Measurements from ENCODE around the gene CCNB2.
"Not testable (repeated sequence)": the region's sequence is repeated elsewhere in the genome, so short reads cannot be mapped to it uniquely, and the experiment has no call there.

CCNB2 gene

DNA sequence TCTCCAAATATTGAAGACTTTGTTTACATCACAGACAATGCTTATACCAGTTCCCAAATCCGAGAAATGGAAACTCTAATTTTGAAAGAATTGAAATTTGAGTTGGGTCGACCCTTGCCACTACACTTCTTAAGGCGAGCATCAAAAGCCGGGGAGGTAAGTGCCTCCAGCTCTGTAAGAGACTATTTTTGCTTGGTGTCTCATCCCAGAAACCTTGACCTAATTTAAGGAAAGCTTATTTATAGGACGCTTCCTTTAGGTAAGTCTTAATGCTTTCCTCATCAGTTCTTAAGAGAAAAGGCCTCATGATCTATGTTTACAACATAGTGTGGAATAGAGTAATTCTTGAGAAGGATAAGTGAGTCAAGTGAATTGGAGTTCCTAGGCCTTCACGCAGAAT is 11.8 kb downstream of the CCNB2 start:
- Mint-ChIP-seq H3K36me3 (ENCODE audit: low read depth) (peaks cover 60% of the 10 kb centered on the region), H3K27ac (no peak overlapping the region), H3K27me3 (no peaks in the 10 kb centered on the region), H3K4me3 (no peak overlapping the region), H3K9me3 (no peaks in the 10 kb centered on the region), H3K4me1 (no peaks in the 10 kb centered on the region)
- DNase-seq (no peak), ATAC-seq (no peak)

- peaks cover 49% of the 10 kb centered on the region for H3K36me3 Mint-ChIP-seq (ENCODE audit: low read depth)
- H3K4me1 Mint-ChIP-seq = no peaks in the 10 kb centered on the region
- H3K4me3 Mint-ChIP-seq = no peak overlapping the region
- no peak for DNase-seq
- no peaks in the 10 kb centered on the region for H3K27me3 Mint-ChIP-seq
- no peak for ATAC-seq
- no peak overlapping the region for H3K27ac Mint-ChIP-seq
- H3K9me3 Mint-ChIP-seq = no peaks in the 10 kb centered on the region
These were observed 14.7 kb downstream of the CCNB2 start for GRCh38 chr15:59119625-59120024.

GRCh38 chr15:59120937-59121336 is 16.0 kb downstream of the CCNB2 start:
- H3K36me3 Mint-ChIP-seq (ENCODE audit: low read depth) = peaks cover 48% of the 10 kb centered on the region
- no peaks in the 10 kb centered on the region for H3K27me3 Mint-ChIP-seq
- ATAC-seq = no peak
- H3K9me3 Mint-ChIP-seq = no peaks in the 10 kb centered on the region
- no peak for DNase-seq
- no peak overlapping the region for H3K4me3 Mint-ChIP-seq
- no peaks in the 10 kb centered on the region for H3K4me1 Mint-ChIP-seq
- H3K27ac Mint-ChIP-seq = no peak overlapping the region

GRCh38 chr15:59124261-59124660 is 19.3 kb downstream of the CCNB2 start:
- peaks cover 3% of the 10 kb centered on the region for H3K4me1 Mint-ChIP-seq
- H3K27me3 Mint-ChIP-seq = no peaks in the 10 kb centered on the region
- H3K4me3 Mint-ChIP-seq = no peak overlapping the region
- DNase-seq (no peak), ATAC-seq (no peak)
- H3K9me3 Mint-ChIP-seq = peaks cover 6% of the 10 kb centered on the region
- H3K36me3 Mint-ChIP-seq (ENCODE audit: low read depth) = peaks cover 46% of the 10 kb centered on the region
- no peak overlapping the region for H3K27ac Mint-ChIP-seq

- H3K27me3 Mint-ChIP-seq, DNase-seq, H3K27ac Mint-ChIP-seq, H3K4me3 Mint-ChIP-seq, ATAC-seq, H3K4me1 Mint-ChIP-seq: not testable (repeated sequence)
- peaks cover 12% of the 10 kb centered on the region for H3K9me3 Mint-ChIP-seq
- H3K36me3 Mint-ChIP-seq (ENCODE audit: low read depth) = peaks cover 52% of the 10 kb centered on the region
These were observed 20.7 kb downstream of the CCNB2 start for GRCh38 chr15:59125683-59126082.

DNA sequence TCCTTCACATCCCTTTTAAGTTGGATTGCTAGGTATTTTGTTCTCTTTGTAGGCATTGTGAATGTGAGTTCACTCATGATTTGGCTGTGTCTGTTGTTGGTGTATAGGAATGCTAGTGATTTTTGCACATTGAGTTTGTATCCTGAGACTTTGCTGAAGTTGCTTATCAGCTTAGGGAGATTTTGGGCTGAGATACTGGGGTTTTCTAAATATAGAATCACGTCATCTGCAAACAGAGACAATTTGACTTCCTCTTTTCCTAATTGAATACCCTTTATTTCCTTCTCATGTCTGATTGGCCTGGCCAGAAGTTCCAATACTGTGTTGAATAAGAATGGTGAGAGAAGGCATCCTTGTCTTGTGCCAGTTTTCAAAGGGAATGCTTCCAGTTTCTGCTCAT is 22.3 kb downstream of the CCNB2 start:
- not testable (repeated sequence) for H3K27me3 Mint-ChIP-seq, H3K4me1 Mint-ChIP-seq, H3K4me3 Mint-ChIP-seq, H3K27ac Mint-ChIP-seq, DNase-seq, ATAC-seq
- H3K9me3 Mint-ChIP-seq = peaks cover 12% of the 10 kb centered on the region
- peaks cover 57% of the 10 kb centered on the region for H3K36me3 Mint-ChIP-seq (ENCODE audit: low read depth)

DNA sequence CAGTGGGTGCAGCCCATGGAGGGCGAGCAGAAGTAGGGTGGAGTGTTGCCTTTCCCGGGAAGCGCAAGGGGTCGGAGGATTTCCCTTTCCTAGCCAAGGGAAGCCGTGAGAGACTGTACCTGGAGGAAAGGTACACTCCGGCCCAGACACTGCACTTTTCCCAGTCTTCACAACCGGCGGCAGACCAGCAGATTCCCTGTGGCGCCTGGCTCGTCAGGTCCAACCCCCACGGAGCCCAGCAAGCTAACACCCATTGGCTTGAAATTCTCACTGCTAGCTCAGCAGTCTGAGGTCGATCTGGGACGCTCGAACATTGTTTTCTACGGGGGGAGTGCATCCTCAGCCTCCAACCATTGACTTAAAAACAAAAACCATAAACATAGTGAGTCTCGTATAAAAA is 26.5 kb downstream of the CCNB2 start:
- DNase-seq (no peak), ATAC-seq (no peak)
- no peak overlapping the region for H3K27ac Mint-ChIP-seq
- H3K4me1 Mint-ChIP-seq = peaks cover 3% of the 10 kb centered on the region
- H3K4me3 Mint-ChIP-seq = no peak overlapping the region
- H3K27me3 Mint-ChIP-seq = no peaks in the 10 kb centered on the region
- peaks cover 12% of the 10 kb centered on the region for H3K9me3 Mint-ChIP-seq
- H3K36me3 Mint-ChIP-seq (ENCODE audit: low read depth) = peaks cover 53% of the 10 kb centered on the region

DNA sequence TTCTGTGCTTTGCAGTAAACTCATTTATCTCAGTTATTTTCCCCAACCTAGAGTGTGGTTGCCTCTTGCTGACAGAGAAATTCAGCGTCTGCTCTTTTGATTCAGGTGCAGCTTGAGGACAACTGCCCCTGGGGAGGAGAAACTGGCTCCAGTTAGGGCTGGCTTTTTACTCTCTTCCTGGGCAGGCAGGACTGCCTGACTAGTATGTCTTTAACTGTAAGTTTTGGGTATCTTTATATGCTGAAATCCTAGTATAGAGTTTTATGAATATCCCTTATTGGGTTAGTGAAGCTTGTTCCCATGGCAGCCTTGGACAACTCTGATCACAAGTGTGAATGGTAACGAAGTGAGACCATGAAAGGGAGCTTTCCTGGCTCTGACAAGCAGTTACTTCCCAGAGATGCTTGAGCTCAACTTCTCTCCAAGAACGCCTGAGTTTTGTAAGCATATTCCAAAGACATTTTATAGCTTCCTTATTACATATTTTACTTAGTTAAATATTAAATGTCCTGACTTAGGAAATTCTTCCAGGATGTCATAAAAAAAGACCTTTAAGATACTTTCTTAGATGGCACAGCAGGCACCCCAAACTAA is 27.1 kb downstream of the CCNB2 start:
- Mint-ChIP-seq H3K27ac (no peak overlapping the region), H3K36me3 (ENCODE audit: low read depth) (peaks cover 50% of the 10 kb centered on the region), H3K4me3 (no peak overlapping the region), H3K4me1 (peaks cover 4% of the 10 kb centered on the region), H3K9me3 (peaks cover 12% of the 10 kb centered on the region), H3K27me3 (no peaks in the 10 kb centered on the region)
- DNase-seq (no peak), ATAC-seq (no peak)

GRCh38 chr15:59133929-59134427 is 29.0 kb downstream of the CCNB2 start:
- DNase-seq (no peak), ATAC-seq (no peak)
- peaks cover 7% of the 10 kb centered on the region for H3K9me3 Mint-ChIP-seq
- no peaks in the 10 kb centered on the region for H3K27me3 Mint-ChIP-seq
- H3K4me1 Mint-ChIP-seq = peaks cover 20% of the 10 kb centered on the region
- H3K36me3 Mint-ChIP-seq (ENCODE audit: low read depth) = peaks cover 40% of the 10 kb centered on the region
- no peak overlapping the region for H3K4me3 Mint-ChIP-seq
- no peak overlapping the region for H3K27ac Mint-ChIP-seq

- peak; percentile 18 for DNase-seq
- H3K4me1 Mint-ChIP-seq = peaks cover 22% of the 10 kb centered on the region
- peak overlapping the region; percentile 19 for H3K27ac Mint-ChIP-seq
- peaks cover 13% of the 10 kb centered on the region for H3K36me3 Mint-ChIP-seq (ENCODE audit: low read depth)
- H3K4me3 Mint-ChIP-seq = no peak overlapping the region
- no peaks in the 10 kb centered on the region for H3K27me3 Mint-ChIP-seq
- ATAC-seq = peak; percentile 78
- no peaks in the 10 kb centered on the region for H3K9me3 Mint-ChIP-seq
These were observed 32.6 kb downstream of the CCNB2 start for GRCh38 chr15:59137566-59137965.

DNA sequence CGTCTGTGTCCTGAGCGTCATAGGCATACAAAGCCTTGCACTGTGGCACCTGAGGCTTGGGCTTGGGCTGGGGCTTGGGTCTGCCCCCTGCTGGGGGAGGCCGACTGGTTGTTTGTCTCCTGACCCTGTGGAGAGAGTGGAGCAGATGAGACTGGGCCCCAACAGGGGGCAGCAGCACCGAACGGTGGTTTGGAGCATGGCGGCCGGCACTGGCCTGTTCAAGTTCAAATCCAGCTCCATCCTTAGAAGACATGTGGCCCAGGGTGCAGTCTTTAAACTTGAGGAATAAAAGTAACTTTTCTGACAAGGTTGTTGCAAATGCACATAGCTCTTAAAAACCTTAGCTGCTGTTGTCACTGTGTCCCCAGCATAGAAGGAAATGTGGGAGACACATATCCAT is 33.3 kb downstream of the CCNB2 start:
- H3K4me1 Mint-ChIP-seq = peaks cover 22% of the 10 kb centered on the region
- H3K9me3 Mint-ChIP-seq = no peaks in the 10 kb centered on the region
- H3K27me3 Mint-ChIP-seq = no peaks in the 10 kb centered on the region
- ATAC-seq = peak; percentile 79
- no peak overlapping the region for H3K4me3 Mint-ChIP-seq
- peaks cover 12% of the 10 kb centered on the region for H3K36me3 Mint-ChIP-seq (ENCODE audit: low read depth)
- H3K27ac Mint-ChIP-seq = peak overlapping the region; percentile 19
- DNase-seq = peak; percentile 59

DNA sequence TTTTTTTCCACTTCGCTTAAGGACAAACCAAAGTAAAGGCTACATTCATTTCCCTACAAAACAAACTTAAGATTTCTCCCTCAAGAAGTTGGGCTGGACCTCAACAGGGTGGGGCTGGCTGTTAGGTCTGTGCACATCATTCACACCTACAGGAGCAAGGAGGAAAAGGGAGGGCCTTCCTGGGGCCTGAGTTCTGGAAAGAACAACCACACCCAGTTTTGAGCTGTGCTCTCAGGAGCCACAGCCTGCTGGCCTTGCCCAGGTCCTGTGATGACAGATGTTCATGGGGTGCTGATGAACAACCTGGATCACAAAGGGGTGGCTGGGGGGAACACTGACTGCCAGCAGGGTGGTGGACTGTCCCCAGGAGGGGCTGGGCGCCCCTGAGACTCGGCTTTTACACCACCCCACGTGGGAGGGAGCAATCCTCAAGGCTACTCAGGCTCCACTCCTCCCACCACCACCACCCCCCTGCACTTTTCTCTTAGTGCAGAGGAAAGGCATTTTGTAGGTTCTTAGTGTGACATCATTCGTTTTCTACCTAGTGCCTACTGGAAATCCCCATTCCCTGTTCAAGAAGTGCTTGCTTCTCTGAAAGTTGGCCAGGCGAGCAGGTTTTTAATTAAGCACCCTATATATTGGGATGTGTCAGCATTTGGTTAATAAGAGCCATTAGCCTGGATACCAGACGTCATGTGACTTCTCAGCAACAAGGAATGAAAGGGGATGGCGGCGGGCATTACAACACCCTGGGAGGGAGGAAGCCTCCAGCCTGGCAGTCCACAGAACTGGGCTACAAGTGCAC is 35.7 kb downstream of the CCNB2 start:
- Mint-ChIP-seq H3K9me3 (no peaks in the 10 kb centered on the region), H3K4me1 (peaks cover 22% of the 10 kb centered on the region), H3K27ac (no peak overlapping the region), H3K4me3 (no peak overlapping the region), H3K27me3 (no peaks in the 10 kb centered on the region), H3K36me3 (ENCODE audit: low read depth) (peaks cover 6% of the 10 kb centered on the region)
- DNase-seq = no peak
- no peak for ATAC-seq

GRCh38 chr15:59143281-59143680 is 38.3 kb downstream of the CCNB2 start:
- ATAC-seq (no peak), DNase-seq (no peak)
- no peaks in the 10 kb centered on the region for H3K27me3 Mint-ChIP-seq
- H3K27ac Mint-ChIP-seq = no peak overlapping the region
- no peaks in the 10 kb centered on the region for H3K9me3 Mint-ChIP-seq
- H3K4me1 Mint-ChIP-seq = peaks cover 9% of the 10 kb centered on the region
- peaks cover 1% of the 10 kb centered on the region for H3K36me3 Mint-ChIP-seq (ENCODE audit: low read depth)
- H3K4me3 Mint-ChIP-seq = no peak overlapping the region

DNA sequence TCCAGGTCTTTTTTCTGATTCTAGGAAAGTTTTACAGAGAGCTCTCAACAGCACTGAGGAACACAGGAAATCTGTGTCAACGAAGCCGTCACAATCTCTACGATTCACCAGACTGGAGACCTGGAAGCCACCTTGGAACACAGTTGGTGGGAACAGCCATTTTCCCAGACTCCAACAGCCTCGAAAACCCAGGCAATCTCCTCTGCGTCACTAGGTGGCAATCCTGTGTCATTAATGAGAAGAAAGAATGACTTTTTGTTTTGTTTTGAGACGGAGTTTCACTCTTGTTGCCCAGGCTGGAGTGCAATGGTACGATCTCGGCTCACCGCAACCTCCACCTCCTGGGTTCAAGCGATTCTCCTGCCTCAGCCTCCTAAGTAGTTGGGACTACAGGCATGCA is 39.6 kb downstream of the CCNB2 start:
- H3K27me3 Mint-ChIP-seq; H3K4me3 Mint-ChIP-seq; H3K9me3 Mint-ChIP-seq; ATAC-seq; H3K4me1 Mint-ChIP-seq; H3K36me3 Mint-ChIP-seq (ENCODE audit: low read depth); DNase-seq; H3K27ac Mint-ChIP-seq: not testable (repeated sequence)

DNA sequence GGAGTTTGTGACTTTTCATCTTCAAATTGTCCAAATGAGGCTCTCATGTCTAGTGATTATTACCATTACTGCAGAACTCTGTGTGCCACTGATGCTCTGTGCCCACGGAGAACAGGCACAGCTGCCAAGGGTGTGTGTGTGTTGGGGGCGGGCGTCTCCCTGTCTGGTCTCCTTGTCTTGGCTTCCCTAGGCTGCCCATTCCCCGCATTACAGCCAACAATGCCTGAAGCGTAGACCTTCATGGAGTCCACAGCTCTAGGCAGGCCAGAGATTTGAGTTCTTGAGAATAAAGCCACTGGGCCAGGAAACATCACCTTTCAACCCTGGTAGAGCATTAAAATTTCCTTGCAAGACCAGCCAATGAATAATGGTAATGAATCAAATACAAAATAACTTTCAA is 42.7 kb downstream of the CCNB2 start:
- DNase-seq = no peak
- no peaks in the 10 kb centered on the region for H3K9me3 Mint-ChIP-seq
- no peak overlapping the region for H3K27ac Mint-ChIP-seq
- H3K27me3 Mint-ChIP-seq = no peaks in the 10 kb centered on the region
- H3K4me1 Mint-ChIP-seq = no peaks in the 10 kb centered on the region
- ATAC-seq = no peak
- H3K4me3 Mint-ChIP-seq = no peak overlapping the region
- peaks cover 2% of the 10 kb centered on the region for H3K36me3 Mint-ChIP-seq (ENCODE audit: low read depth)
